Muscle of leg (tissue), 11 donors: ENCODE results near the gene CYP19A1. TPM values are rescaled to one million over a fixed set of nuclear protein-coding genes. Genes with fewer than 3 reads are reported as not detected.
"Not testable (repeated sequence)": the region's sequence is repeated elsewhere in the genome, so short reads cannot be mapped to it uniquely, and the experiment has no call there.

Experiments
- DNase-seq: peaks from one replicate; pipeline ENCODE4 v3.0.0; 2013
- H3K27ac ChIP-seq: one replicate; pipeline ENCODE4 v1.5.1; 2013; ENCODE audit warnings: mild to moderate bottlenecking, low read length, control low read depth
- H3K27me3 ChIP-seq: one replicate; pipeline ENCODE4 v1.6.1; 2013; ENCODE audit warnings: low read length; ENCODE audit not compliant: control insufficient read depth, insufficient read depth
- H3K36me3 ChIP-seq: one replicate; pipeline ENCODE4 v1.6.1; 2013; ENCODE audit warnings: low read length; ENCODE audit not compliant: control insufficient read depth, insufficient read depth
- H3K4me1 ChIP-seq: one replicate; pipeline ENCODE4 v1.6.1; 2013; ENCODE audit warnings: low read length; ENCODE audit not compliant: control insufficient read depth, insufficient read depth
- H3K4me3 ChIP-seq: one replicate; pipeline ENCODE4 v1.5.1; 2013; ENCODE audit warnings: low read length, control low read depth
- H3K9me3 ChIP-seq: replicated peaks from 2 replicates; pipeline ENCODE4 v1.6.1; 2013; ENCODE audit warnings: low read depth, low read length; ENCODE audit not compliant: control insufficient read depth
- WGBS: methylation state at CpG from one replicate; pipeline ENCODE4 v1.1.5; 2013; ENCODE audit warnings: missing lambda C conversion rate; ENCODE audit not compliant: insufficient coverage; 5-methylcytosine and 5-hydroxymethylcytosine counted together
- polyA plus RNA-seq, 8 donors: library from polyadenylated mRNA; unstranded; fragments of 120-200 nt; gene quantifications; one replicate each; pipeline versions ENCODE4 v1.2.1 to v1.2.3, GENCODE V29; 2013; ENCODE audit warnings: inconsistent platforms in 1 of 8, low replicate concordance in 1 of 8; ENCODE audit not compliant: insufficient read length in 8 of 8, insufficient read depth in 1 of 8
- total RNA-seq: library from RNA; stranded (reverse); fragments of 120-200 nt; gene quantifications from one replicate; pipeline ENCODE4 v1.2.4, GENCODE V29; 2013

Gene CYP19A1
- total and polyA plus RNA-seq, 9 donors: 0.51 to 2.0 (median 0.66) TPM

DNA sequence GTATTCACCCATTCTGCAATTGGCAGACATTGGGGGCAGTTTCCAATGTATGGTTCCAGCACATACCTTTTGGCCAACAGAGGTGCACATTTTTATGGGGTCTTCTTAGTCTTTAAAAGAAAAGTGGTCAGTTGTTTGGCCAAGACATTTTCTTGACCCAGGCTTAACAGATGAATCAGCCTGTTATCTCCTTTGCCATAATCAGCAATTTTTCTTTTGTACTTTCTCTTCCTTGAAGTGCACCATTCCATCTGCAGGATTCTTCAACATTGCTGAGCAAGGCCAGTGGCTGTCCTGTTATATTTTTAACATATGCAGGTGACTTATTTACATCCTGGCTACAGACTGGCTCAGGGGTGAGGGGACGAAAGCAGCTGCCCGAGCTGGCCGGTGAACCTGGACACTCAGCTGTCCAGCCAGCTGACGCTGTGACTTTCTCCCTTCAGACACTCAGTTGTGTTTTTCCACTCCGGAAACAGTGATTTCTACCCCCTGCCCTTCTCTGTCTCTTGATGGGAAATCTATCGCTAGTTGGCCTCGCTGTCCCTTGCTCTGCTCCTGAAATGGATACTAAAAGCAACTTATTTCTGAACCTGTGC, 147.2 kb downstream of the CYP19A1 start:
- DNase-seq: peak; percentile 84
- peaks cover 44% of the 10 kb centered on the region for H3K4me1 ChIP-seq
- H3K27ac ChIP-seq: peak overlapping the region; percentile 81

DNA sequence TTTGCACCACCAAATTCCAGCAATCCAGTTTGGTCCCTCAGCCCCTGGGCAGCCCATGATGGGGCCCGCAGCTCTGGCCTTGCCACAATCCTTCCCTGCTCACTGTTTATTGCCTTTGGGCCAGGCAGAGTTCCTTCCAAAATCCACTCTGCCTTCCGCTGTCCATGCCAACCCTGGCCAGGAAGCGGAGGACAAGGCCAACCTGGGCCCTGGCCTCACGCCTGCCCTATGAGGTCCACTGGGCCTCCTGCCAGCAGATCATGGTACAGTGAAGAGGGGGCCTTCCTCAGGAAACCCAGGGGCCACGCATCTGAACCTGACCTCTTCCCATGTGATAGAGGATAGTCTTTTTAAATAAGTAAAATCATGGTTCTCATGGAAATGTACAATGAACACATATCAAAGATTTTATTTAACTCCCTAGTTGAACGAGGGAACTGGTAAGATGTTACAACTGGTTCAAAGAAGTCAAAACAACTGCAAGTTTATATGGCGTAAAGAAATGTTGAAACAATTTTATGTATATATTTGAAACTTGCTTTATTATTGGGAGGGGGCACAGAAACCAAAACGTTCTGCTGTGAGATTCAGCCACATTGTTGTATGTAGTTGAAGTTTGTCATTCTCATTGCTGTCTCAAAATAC, 147.8 kb downstream of the CYP19A1 start:
- H3K36me3 ChIP-seq: no peaks in the 10 kb centered on the region
- no peak for DNase-seq
- H3K4me3 ChIP-seq: no peak overlapping the region
- 70% methylated on average over 4 of the region's 8 CpGs for WGBS
- peaks cover 48% of the 10 kb centered on the region for H3K4me1 ChIP-seq
- no peaks in the 10 kb centered on the region for H3K9me3 ChIP-seq
- no peak overlapping the region for H3K27ac ChIP-seq
- peaks cover 12% of the 10 kb centered on the region for H3K27me3 ChIP-seq

More for the DNA sequence above, 147.2 kb downstream of the CYP19A1 start:
- H3K9me3 ChIP-seq: no peaks in the 10 kb centered on the region
- no peak overlapping the region for H3K4me3 ChIP-seq
- H3K36me3 ChIP-seq: no peaks in the 10 kb centered on the region
- peaks cover 12% of the 10 kb centered on the region for H3K27me3 ChIP-seq
- 24% methylated on average over 7 of the region's 7 CpGs for WGBS

DNA sequence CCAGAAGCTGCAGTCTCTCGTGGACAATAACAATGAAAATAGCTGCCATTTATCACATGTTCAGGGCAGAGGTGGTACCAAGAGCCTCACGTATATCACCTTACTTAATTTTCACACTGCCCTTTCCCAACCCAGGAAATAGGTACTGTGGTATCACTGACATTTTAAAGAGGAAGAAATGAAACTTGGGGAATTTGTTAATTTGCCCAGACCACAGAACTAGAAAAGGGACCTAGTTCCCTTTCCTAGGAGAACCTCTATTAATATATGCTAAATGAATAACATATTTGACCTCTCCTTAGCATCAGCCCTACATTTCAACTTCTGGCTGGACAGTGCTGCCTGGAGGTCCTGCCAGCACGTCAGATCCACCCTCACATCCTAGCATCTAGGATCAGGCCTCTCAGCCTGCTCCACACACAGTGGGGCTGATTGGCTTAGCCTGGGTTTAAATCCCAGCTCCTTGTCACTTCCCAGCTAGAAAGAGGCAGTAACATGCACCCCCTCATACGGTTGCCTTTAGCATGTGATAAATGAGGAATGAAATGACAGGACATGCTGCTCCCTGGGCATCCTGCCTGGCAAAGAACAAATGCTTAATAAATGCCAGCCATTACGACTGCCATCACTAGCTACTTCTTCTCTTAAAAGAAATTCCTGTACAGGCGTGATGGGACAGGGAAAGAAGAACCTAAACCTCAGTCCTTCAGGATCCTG, 148.6 kb downstream of the CYP19A1 start:
- H3K27me3 ChIP-seq: peaks cover 12% of the 10 kb centered on the region
- DNase-seq: no peak
- 58% methylated on average over 4 of the region's 6 CpGs for WGBS
- H3K4me3 ChIP-seq: no peak overlapping the region
- H3K9me3 ChIP-seq: no peaks in the 10 kb centered on the region
- no peak overlapping the region for H3K27ac ChIP-seq
- H3K4me1 ChIP-seq: peaks cover 53% of the 10 kb centered on the region
- H3K36me3 ChIP-seq: no peaks in the 10 kb centered on the region

DNA sequence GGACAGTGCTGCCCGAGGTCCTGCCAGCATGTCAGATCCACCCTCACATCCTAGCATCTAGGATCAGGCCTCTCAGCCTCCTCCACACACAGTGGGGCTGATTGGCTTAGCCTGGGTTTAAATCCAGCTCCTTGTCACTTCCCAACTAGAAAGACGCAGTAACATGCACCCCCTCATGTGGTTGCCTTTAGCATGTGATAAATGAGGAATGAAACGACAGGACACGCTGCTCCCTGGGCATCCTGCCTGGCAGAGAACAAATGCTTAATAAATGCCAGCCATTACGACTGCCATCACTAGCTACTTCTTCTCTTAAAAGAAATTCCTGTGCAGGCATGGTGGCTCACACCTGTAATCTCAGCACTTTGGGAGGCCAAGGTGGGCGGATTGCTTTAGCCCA, 149.6 kb downstream of the CYP19A1 start:
- DNase-seq, H3K27ac ChIP-seq, H3K36me3 ChIP-seq, H3K9me3 ChIP-seq, H3K4me3 ChIP-seq: not testable (repeated sequence)
- Histone ChIP-seq H3K4me1 (peaks cover 55% of the 10 kb centered on the region), H3K27me3 (peaks cover 12% of the 10 kb centered on the region)
- WGBS: 92% methylated on average over 4 of the region's 6 CpGs

DNA sequence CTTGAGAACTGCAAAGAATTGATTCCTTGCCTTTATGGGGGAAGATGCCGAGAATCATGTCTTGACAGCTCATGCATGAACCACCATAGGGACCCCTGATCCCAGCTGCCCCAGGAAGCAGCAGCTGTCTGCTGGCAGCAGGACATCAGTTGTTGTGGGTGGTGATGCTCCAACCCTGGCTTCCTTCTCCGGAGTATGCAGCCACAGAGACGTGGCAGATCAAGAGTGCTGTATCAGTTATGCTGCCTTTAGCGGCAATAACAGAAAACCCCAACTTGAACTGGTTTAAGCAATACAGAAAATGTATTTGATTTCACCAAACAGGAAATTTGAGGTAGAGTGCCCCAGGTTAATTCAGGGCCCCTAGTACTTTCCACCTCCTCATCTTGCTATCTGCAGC, 151.5 kb downstream of the CYP19A1 start:
- Histone ChIP-seq H3K36me3 (no peaks in the 10 kb centered on the region), H3K4me3 (no peak overlapping the region), H3K4me1 (peaks cover 42% of the 10 kb centered on the region), H3K9me3 (no peaks in the 10 kb centered on the region), H3K27ac (peak overlapping the region; percentile 93), H3K27me3 (no peaks in the 10 kb centered on the region)
- WGBS: 80% methylated on average over 1 of the region's 4 CpGs
- DNase-seq: no peak

DNA sequence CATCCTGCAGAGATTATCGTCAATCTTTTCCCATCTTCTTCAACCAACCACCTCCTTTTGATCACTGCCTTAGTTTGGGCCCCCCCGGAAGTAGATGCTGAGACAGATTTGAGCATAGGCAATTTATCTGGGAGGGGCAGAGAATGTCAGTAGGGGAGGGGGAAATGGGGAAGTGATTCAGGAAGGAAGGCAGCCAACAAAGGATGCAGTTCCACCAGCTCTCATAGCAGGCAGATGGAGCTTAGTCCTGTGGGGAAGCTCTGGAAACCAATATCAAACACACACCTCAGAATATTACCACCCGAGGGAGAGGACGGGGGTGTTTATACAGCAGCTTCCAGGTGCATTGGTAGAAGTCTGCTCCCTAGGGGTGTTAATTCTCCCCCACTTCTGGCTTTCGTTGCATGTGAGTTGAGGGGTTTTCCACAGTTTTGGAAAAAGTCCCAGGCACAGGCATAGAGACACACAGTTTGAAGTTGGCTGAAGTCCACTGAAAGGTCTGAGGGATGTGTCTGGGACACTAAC, 152.2 kb downstream of the CYP19A1 start:
- no peaks in the 10 kb centered on the region for H3K36me3 ChIP-seq
- no peaks in the 10 kb centered on the region for H3K27me3 ChIP-seq
- no peaks in the 10 kb centered on the region for H3K9me3 ChIP-seq
- DNase-seq: peak; percentile 87
- H3K4me1 ChIP-seq: peaks cover 40% of the 10 kb centered on the region
- WGBS: no CpG with 5 or more reads among the region's 5 CpGs
- peak overlapping the region; percentile 93 for H3K27ac ChIP-seq
- no peak overlapping the region for H3K4me3 ChIP-seq

DNA sequence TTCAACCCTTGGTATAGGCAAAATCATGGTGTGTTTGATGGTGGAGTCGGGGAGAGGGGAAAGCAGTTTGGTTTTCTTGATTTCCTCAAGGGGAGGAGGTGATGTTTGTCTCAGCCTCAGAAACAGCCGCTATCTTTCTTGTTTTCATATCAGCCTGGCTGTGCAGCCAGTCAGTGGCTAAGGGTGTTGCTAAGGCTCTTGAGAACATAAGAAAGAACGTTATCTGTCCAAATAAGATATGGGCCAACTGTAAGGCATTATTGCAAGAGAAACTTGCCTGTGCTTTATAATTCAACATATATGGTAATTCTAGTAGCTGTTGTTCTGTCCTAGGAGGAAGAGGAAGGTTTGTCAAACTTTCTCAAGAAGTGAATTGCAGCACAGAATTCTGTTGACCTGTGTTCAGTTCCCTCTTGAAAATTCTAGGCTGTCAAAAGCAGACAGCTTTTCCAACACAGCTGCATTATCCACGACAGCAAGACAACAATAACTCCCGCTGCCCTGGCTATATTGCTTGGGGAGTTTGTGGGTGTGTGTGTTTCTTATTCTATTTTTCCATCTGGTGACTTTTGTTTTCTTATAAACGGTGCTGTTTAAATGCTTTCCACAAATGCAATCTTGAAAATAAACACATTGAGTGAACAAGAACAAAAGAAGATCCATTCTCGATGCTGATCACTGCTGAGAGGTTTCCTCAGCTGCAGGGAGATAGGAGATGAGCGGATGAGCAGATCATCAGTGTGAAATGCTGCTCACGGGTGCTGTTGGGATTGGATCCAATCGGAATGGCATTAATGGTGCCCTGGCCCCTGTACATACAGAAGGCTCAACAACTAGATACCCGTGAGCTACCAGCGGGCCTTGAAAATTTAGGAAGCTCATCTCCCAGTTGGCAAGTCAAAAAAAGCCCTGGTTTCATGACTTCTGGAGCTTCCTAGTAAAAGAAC, 152.9 kb downstream of the CYP19A1 start:
- peak; percentile 95 for DNase-seq
- Histone ChIP-seq H3K4me3 (no peak overlapping the region), H3K27ac (peak overlapping the region; percentile 93), H3K4me1 (peaks cover 36% of the 10 kb centered on the region), H3K36me3 (no peaks in the 10 kb centered on the region), H3K27me3 (no peaks in the 10 kb centered on the region), H3K9me3 (no peaks in the 10 kb centered on the region)
- WGBS: 57% methylated on average over 5 of the region's 12 CpGs

DNA sequence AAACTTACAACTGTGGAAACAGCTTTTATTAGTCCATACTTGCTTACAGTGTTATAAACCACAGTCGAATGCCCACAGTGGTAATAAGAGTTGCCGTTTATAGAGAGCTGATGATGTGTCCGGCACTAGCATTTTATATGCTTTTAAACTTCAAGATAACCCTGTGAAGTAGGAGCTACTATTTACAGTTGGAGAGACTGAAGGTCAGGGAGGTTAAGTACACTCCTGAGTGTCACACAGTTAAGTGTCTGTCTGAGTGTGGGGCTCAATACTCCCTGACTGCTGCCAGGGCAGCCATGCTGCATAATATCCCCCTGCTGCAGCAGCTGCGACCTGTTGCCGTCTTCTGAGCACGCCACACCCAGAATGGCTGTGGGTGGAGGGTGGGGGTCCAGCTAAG, 153.8 kb downstream of the CYP19A1 start:
- Histone ChIP-seq H3K27ac (peak overlapping the region; percentile 93), H3K4me3 (no peak overlapping the region), H3K36me3 (no peaks in the 10 kb centered on the region), H3K4me1 (peaks cover 34% of the 10 kb centered on the region), H3K9me3 (no peaks in the 10 kb centered on the region), H3K27me3 (no peaks in the 10 kb centered on the region)
- DNase-seq: no peak
- WGBS: no CpG with 5 or more reads among the region's 6 CpGs

DNA sequence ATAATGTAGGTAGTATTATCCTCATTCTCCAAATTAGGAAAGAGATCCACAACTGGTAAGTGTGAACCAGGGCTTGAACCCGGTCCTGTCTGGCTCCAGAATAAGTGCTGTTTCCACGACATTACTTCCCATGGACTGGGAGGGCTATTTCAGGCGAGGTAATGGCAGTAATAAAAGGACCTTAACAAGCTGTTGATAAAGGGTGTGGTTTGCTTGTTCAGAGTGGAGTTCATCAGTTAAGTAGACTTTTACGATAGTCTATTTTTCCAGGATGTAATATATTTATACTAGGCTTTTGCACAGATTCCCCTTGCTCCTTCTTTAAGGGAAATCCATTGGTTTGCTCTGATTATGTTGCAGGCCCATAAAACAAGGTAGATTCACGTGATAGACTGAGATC, 155.3 kb downstream of the CYP19A1 start:
- no peaks in the 10 kb centered on the region for H3K27me3 ChIP-seq
- WGBS: 70% methylated on average over 2 of the region's 5 CpGs
- DNase-seq: no peak
- H3K4me3 ChIP-seq: no peak overlapping the region
- H3K36me3 ChIP-seq: no peaks in the 10 kb centered on the region
- no peak overlapping the region for H3K27ac ChIP-seq
- no peaks in the 10 kb centered on the region for H3K9me3 ChIP-seq
- H3K4me1 ChIP-seq: peaks cover 33% of the 10 kb centered on the region
